Umbilical cord (tissue), 2 donors: ENCODE results near the gene RWDD4. TPM values are rescaled to one million over a fixed set of nuclear protein-coding genes. Genes with fewer than 3 reads are reported as not detected.

ENCODE experiments used
- DNase-seq: peaks from one replicate; pipeline ENCODE4 v3.0.0-alpha.2; 2015; ENCODE audit warnings: low spot score
- total RNA-seq: library from RNA; depleted of rRNA; stranded (reverse); fragments of >200 nt; gene quantifications from one replicate; pipeline ENCODE4 v1.2.3, GENCODE V29; 2014; ENCODE audit warnings: low replicate concordance; ENCODE audit not compliant: insufficient read depth

RWDD4 gene
- total RNA-seq = 10.8 TPM

DNA sequence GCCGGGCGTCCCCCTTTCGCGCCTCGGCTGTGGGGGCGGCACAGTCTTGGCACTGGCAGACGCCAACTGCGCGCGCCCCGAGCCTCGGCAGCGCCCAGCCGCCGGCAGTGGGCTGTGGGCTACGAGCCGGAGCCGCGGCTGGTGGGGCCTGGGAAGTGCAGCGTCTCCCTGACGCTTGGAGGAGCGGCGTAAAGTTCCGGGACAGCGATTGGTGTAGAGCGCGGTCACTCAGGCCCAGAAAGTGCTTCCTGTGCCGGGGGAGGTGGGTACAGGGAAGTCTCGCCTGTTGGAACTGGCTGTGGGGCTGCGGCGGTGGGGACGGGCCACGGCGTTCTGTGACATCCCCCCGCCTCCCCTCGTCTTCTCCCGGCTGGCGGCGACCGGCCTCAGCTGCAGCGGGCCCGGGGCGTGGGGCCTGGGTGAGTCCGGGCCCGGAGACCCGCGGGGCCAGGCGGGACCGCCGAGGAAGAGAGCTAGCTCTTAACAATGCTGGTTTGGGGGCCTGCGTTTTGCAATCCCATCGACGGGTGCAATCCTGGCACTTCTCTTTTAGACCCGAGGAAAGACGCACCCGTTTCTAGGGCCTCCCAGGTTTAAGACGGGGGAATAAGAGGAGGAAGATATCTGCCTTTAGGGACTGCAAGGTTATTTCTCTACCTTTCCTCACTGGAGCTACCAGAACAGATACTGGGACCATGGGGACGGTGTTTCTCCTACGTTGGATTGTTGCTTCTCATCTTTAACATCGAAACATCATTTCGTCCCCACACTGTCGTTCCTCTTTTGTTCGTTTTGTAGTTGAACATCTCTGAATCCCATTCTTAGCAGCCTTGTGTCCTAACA, at the start of gene RWDD4, which contains the start of gene TRAPPC11:
Gene RWDD4 (minus strand): TSS at position 157 of the 843 bp plus-strand sequence. CDS start 233 bp downstream, outside the sequence.
Gene TRAPPC11 (plus strand): TSS at position 265 of the 843 bp plus-strand sequence. CDS start 4,575 bp downstream, outside the sequence.
- peak; percentile 99 for DNase-seq

GRCh38 chr4:183702492-183702891, 43.5 kb upstream of the RWDD4 start:
- DNase-seq = no peak

DNA sequence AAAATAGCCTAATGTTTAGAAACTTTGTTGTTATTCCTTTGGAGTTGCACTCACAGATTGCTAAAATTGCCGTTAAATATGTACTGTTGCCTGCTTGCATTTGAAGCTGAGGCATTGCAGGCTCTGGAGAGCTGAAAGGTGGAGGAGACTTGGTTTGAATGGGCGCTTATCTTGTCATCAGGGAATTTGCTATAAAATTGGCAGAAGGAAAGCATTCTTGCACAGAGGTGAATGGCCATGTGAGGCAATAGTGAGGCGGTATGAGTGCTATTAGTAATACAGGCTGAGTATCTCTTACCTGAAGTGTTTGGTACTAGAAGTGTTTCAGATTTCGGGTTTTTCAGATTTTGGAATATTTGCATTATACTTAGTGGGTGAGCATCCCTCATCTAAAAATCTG, 41.4 kb upstream of the RWDD4 start:
- DNase-seq = no peak

DNA sequence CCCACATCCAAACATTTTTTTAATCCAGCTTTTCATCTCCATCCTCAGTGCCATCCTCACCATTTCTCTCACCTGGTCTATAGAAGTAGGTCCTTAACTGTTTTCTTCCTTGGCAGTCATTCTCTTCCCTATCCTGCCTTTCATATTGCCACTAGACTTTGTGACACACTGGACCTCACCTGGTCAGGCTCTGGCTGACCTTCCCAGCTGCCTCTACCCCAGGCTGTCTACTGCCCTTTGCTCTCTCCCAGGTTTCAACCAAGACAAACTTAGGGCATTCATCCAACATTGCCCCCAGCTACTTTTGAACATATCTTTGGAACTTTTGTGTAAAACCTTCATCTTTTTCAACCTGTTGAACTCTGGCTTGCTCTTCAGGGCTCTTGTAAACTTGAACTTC, 39.9 kb upstream of the RWDD4 start:
- no peak for DNase-seq

DNA sequence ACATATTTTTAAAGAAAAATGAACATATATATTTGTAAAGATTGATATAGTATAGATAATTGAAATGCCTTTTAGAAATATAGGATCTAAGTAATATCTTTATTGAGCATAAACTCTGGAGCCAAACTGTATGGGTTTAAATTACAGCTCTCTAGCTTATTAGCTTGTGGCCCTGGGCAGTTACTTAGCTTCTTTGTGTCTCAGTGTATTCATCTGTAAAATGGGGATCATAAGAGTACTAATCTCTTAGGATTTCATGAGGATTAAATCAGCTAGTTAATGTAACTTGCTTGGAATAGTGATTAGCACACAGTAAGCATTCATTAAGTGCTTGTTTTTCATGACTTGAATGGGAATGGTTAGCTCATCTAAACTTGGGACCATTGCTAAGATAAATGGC, 32.9 kb upstream of the RWDD4 start:
- no peak for DNase-seq

DNA sequence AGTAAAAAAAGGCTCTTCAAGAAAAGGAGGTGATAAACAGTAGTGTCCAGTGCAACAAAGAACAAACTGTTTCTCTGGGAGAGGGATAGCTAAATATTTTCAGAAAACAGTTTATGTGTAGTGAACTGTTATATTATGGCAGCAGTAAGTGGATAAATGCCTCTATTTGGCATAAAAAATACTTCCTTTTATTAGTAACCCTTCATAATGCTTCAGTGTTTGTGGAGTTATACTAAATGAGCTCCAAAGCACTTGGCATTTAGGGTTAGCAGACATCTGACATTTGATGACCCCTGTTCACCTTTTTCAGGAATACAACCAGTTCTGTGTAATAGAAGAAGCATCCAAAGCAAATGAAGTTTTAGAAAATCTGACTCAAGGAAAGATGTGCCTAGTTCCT, 32.0 kb upstream of the RWDD4 start:
- DNase-seq = no peak

DNA sequence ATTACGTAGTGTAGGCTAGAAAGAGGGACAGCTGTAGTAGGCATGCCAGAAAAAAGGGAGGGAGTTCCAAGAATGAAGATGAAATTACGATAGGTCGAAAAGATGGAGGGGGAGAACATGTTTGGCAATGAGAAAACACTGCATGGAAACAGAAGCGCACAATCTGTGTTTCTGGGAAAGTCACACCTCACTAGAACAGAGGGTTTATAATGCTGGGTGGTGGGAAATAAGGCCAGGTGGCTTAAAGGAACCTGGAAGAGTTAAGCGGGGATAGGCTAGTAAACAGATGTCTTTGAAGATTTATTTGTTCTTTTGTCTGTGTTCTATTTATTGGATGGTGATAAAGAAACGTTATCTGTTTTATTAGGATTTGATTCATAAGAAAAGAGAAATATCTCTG, 29.2 kb upstream of the RWDD4 start:
- DNase-seq = no peak

GRCh38 chr4:183686461-183686860, 27.5 kb upstream of the RWDD4 start:
- no peak for DNase-seq

- no peak for DNase-seq
These were observed 22.1 kb upstream of the RWDD4 start for GRCh38 chr4:183681119-183681518.

DNA sequence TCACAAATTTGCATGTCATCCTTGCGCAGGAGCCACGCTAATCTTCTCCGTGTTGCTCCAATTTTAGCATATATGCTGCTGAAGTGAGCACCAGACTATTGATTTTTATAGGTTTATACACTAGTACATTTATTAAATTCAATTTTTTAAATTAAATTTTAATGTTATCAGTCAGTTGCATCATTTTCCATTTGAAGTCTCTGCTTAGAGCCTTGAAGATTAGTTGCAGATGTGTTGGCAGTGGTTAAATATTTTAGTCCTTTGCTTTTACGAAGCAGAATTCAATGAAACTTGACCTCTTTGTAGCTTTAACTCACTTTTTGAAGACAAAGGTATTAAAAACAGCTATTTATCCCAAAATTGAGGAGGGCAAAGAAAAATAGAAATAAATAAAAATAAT, 16.6 kb upstream of the RWDD4 start:
- DNase-seq = peak; percentile 50

DNA sequence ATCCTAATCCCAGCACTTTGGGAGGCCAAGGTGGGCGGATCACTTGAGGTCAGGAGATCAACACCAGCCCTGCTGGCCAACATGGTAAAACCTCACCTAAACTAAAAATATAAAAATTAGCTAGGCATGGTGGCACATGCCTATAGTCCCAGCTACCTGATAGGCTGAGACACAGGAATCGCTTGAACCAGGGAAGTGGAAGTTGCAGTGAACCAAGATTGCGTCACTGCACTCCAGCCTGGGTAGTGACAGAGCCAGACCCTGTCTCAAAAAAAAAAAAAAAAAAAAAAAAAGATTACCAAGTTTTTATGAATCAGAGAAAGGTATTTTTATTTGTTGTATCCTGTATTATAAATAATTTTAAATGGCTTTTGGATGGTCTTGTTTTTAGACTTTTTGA, 15.2 kb upstream of the RWDD4 start:
- no peak for DNase-seq

DNA sequence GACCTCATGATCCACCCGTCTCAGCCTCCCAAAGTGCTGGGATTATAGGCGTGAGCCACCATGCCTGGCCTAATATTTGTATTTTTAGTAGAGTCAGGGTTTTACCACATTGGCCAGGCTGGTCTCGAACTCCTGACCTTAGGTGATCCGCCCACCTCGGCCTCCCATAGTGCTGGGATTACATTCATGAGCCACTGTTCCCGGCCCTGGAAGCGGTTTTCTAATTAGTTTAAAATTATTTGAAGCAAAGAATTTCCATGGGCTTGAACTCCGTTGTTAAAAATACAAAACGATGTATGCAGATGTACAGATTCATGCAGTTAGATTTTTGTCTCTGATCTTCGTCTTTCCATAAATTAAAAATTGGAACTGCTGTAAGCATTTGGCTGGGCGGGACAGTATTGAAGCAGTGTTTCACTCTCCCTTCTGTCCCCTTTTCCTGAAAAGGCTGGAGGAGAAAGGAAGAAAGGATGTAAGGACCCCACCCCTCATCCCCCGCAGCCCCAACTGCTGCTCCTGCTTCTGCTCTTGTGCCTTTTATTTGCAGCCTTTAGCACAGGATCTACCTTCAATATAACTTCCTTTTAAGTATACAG, 12.1 kb upstream of the RWDD4 start:
- no peak for DNase-seq

DNA sequence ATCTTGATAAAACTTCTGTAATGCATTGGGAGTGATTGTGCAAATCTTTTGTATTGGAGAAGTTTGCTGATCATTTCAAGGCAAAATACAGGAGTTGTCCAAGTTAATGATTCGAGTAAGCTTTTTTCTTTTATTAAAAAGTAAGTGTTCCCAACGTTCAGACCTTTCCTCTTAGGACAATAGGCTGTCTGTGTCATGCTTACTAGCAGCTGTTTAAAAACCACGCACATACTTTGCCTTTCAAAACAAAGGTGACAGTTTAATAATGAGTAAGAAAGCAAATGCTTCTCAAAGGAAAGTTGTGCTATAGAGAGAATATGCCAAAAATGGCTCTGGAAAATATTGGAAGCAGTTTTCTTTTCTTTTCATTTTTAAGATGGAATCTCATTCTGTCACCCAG, 11.3 kb upstream of the RWDD4 start:
- DNase-seq = no peak

GRCh38 chr4:183666088-183666487, 7.1 kb upstream of the RWDD4 start:
- no peak for DNase-seq

- DNase-seq = no peak
These were observed 872 bp upstream of the RWDD4 start for GRCh38 chr4:183659872-183660242.

DNA sequence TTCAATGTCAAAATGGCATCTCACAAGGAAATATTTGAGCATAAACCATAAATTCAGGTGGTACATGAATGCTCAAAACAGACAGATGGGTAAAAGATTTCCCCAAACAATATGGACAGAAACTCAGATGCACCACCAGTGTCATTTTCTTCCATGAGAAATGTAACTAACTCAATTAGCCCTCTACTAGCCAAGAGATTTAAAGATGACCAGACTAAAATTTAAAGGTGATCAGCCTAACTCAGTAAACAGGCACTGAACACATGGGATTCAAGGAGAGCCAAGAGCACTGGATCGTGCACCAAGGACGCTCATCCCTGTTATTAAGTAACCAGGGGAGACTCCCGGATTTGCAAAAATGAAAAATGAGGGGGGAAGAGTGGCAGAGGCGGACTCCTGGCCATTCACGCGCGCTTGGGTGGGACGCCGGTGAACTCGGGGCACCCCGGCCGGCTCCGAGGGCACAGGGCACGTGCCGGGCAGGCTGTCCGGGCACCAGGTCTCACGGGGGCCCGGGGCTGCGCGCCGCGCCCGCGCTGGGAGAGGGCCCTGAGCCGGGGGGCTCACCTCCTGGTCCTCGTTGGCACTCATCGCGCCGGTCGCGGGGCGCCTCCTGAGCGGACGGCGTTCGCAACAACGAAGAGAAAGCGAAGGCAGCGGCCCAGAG, 490 bp downstream of the RWDD4 start:
- DNase-seq = no peak

- no peak for DNase-seq
These were observed 1.4 kb downstream of the RWDD4 start for GRCh38 chr4:183657564-183657963.

DNA sequence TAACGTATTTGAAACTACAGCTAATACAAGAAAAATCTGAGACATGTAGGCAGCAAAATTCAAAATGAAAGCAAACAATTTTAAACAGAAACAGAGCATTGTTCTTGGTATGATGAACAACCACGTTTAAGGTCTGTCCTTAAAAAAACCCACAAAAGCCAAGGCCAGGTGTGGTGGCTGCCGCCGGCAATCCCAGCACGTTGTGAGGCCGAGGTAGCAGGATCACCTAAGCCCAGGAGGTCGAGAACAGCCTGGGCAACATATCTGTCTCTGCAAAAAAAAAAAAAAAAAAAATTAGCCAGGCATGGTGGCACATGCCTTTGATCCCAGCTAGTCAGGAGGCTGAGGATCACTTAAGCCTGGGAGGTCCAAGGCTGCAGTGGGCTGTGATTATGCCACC, 13.7 kb downstream of the RWDD4 start:
- no peak for DNase-seq

- no peak for DNase-seq
These were observed 19.7 kb downstream of the RWDD4 start for GRCh38 chr4:183639291-183639690.

GRCh38 chr4:183638436-183638835, 20.5 kb downstream of the RWDD4 start:
- no peak for DNase-seq

DNA sequence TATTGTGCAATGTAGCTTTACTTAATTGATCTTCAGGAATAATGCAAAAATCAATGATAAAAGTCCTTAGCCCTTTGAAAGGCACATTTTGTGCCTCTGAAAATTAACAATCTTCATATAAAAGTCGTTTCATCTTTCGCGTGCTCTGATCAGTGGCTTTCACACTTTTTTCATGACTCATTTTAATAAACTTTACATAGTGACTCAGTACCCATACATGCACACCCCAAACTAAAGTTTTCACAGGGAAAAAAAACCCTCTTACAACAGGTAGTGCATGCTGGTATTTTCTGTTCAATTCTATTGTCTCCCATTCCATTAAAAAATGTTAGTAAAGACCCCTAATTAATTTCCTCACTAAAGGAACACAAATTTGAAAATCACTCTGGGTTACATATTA, 21.5 kb downstream of the RWDD4 start:
- DNase-seq = no peak

DNA sequence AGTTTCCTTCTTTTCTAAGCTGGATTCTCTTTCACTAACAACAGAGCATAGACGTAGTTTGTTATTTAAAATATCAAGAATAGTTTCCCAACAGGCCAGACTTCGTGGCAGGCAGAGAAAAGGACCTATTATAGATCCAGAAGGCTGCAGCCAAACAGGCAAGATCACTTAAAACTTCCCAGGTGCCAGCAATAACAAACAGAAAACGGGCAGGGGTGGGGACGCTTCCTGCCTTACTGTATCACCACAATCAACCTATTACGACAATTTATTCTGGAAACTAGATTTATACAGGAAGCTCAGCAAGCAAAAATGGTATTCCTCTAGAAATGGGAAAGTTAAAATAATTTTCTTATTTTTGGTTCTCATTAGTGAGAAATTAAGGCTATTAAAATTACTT, 22.1 kb downstream of the RWDD4 start:
- no peak for DNase-seq

GRCh38 chr4:183636503-183636902, 22.5 kb downstream of the RWDD4 start:
- DNase-seq = no peak
